Hepatocyte (in vitro differentiated cells): ENCODE data around the gene DENND1A.

Experiments used
- CTCF ChIP-seq: fragments of 200-600 bp; sonication (generic); IDR thresholded peaks from 2 replicates; pipeline ENCODE4 v1.5.1; 2016; ENCODE audit warnings: antibody characterized with exemption, mild to moderate bottlenecking; ENCODE audit not compliant: poor library complexity
- EZH2phosphoT487 ChIP-seq: fragments of 200-600 bp; sonication (generic); IDR thresholded peaks from one replicate; pipeline ENCODE4 v1.6.1; 2018; ENCODE audit warnings: antibody characterized with exemption, mild to moderate bottlenecking, low read depth, moderate library complexity; ENCODE audit not compliant: unreplicated experiment, severe bottlenecking

GRCh38 chr9:123412171-123412820 lies 517.6 kb downstream of the DENND1A start:
- TF ChIP-seq CTCF: no peak
- TF ChIP-seq EZH2phosphoT487: no peak
